ENCODE measurements around the gene CRYL1. TPM values are rescaled to one million over a fixed set of nuclear protein-coding genes. Genes with fewer than 3 reads are reported as not detected.

Gene CRYL1
- total and polyA plus RNA-seq, 2 donors (not counting 1 experiment from before 2014, with no cell fraction given): 6.5 to 15.1 TPM

- Mint-ChIP-seq H3K27me3 (no peaks in the 10 kb centered on the region), H3K9me3 (ENCODE audit: insufficient read depth) (no peaks in the 10 kb centered on the region), H3K4me3 (no peak overlapping the region), H3K27ac (no peak overlapping the region), H3K4me1 (peaks cover 21% of the 10 kb centered on the region)
- no peaks in the 10 kb centered on the region for H3K9me3 ChIP-seq (ENCODE audit: control extremely low read depth in 1 of 3, control insufficient read depth in 2 of 3, insufficient read depth in 1 of 3, low read length in 2 of 3)
- no peaks in the 10 kb centered on the region for H3K36me3 ChIP-seq (replicated peaks in 1 of 2; ENCODE audit: control extremely low read depth in 1 of 2, control insufficient read depth in 1 of 2, extremely low read depth in 1 of 2, insufficient read depth in 2 of 2, low read length in 1 of 2)
- H4K20me1 ChIP-seq (ENCODE audit: control insufficient read depth, insufficient read depth, low read length, poor library complexity, severe bottlenecking): no peaks in the 10 kb centered on the region
- peaks cover 21% of the 10 kb centered on the region in 2 donors for H3K4me1 ChIP-seq (ENCODE audit: control insufficient read depth in 2 of 2, insufficient read depth in 2 of 2, low read length in 2 of 2)
- H3K27ac ChIP-seq (ENCODE audit: low read length in 2 of 2): peak overlapping the region in 1 of 2 donors; percentile 24
- CTCF ChIA-PET: no interaction called here
- DNase-seq (peak; percentile 34), ATAC-seq (ENCODE audit: low read depth) (peak; percentile 17)
- no peak for TF ChIP-seq EZH2 (IDR thresholded peaks at IDR 0.05; ENCODE audit: borderline replicate concordance, insufficient read depth, low read depth, low read length, poor library complexity, severe bottlenecking)
- TF ChIP-seq, protein P1, sequence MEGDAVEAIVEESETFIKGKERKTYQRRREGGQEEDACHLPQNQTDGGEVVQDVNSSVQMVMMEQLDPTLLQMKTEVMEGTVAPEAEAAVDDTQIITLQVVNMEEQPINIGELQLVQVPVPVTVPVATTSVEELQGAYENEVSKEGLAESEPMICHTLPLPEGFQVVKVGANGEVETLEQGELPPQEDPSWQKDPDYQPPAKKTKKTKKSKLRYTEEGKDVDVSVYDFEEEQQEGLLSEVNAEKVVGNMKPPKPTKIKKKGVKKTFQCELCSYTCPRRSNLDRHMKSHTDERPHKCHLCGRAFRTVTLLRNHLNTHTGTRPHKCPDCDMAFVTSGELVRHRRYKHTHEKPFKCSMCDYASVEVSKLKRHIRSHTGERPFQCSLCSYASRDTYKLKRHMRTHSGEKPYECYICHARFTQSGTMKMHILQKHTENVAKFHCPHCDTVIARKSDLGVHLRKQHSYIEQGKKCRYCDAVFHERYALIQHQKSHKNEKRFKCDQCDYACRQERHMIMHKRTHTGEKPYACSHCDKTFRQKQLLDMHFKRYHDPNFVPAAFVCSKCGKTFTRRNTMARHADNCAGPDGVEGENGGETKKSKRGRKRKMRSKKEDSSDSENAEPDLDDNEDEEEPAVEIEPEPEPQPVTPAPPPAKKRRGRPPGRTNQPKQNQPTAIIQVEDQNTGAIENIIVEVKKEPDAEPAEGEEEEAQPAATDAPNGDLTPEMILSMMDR (IDR thresholded peaks at IDR 0.05): no peak
- intact Hi-C loops (cut with micrococcal nuclease): no loop called here
- H3K79me2 ChIP-seq (ENCODE audit: control insufficient read depth, insufficient read depth, low read length): no peaks in the 10 kb centered on the region
- H3K4me2 ChIP-seq (replicated peaks; ENCODE audit: low read depth, low read length, poor library complexity, severe bottlenecking): peak overlapping the region; percentile 54
- H2AFZ ChIP-seq (ENCODE audit: insufficient read depth, low read depth, low read length, poor library complexity, severe bottlenecking): no peak overlapping the region
- POLR2A ChIA-PET: no interaction called here
- H3K4me3 ChIP-seq (ENCODE audit: control extremely low read depth in 1 of 5, extremely low read depth in 1 of 5, insufficient read depth in 1 of 5, low read depth in 2 of 5, low read length in 4 of 5): no peak overlapping the region
- no peaks in the 10 kb centered on the region for H3K27me3 ChIP-seq (replicated peaks in 1 of 4; ENCODE audit: control extremely low read depth in 1 of 4, control insufficient read depth in 3 of 4, insufficient read depth in 4 of 4, low read length in 3 of 4)
- H3K9ac ChIP-seq (ENCODE audit: low read length): no peak overlapping the region
- WGBS (ENCODE audit: insufficient coverage): 18% methylated on average over 4 of the region's 7 CpGs
These were observed 99.8 kb downstream of the CRYL1 start for GRCh38 chr13:20425819-20426219.

GRCh38 chr13:20424949-20425348 lies 100.7 kb downstream of the CRYL1 start:
- H3K4me2 ChIP-seq (replicated peaks; ENCODE audit: low read depth, low read length, poor library complexity, severe bottlenecking): peak overlapping the region; percentile 54
- no peaks in the 10 kb centered on the region for H3K79me2 ChIP-seq (ENCODE audit: control insufficient read depth, insufficient read depth, low read length)
- peak overlapping the region in 1 of 5 experiments; percentile 19 for H3K4me3 ChIP-seq (ENCODE audit: control extremely low read depth in 1 of 5, extremely low read depth in 1 of 5, insufficient read depth in 1 of 5, low read depth in 2 of 5, low read length in 4 of 5)
- Mint-ChIP-seq H3K27me3 (no peaks in the 10 kb centered on the region), H3K27ac (no peak overlapping the region), H3K4me3 (peak overlapping the region; percentile 3), H3K4me1 (peaks cover 21% of the 10 kb centered on the region), H3K9me3 (ENCODE audit: insufficient read depth) (no peaks in the 10 kb centered on the region)
- H3K27ac ChIP-seq (ENCODE audit: low read length in 2 of 2): no peak overlapping the region
- CTCF ChIA-PET: no interaction called here
- H3K9ac ChIP-seq (ENCODE audit: low read length): peak overlapping the region; percentile 14
- peaks cover 21% of the 10 kb centered on the region in 2 donors for H3K4me1 ChIP-seq (ENCODE audit: control insufficient read depth in 2 of 2, insufficient read depth in 2 of 2, low read length in 2 of 2)
- intact Hi-C loops (cut with micrococcal nuclease): no loop called here
- peak; percentile 23 for DNase-seq
- WGBS (ENCODE audit: insufficient coverage): 19% methylated on average over 12 of the region's 12 CpGs
- no peaks in the 10 kb centered on the region for H3K9me3 ChIP-seq (ENCODE audit: control extremely low read depth in 1 of 3, control insufficient read depth in 2 of 3, insufficient read depth in 1 of 3, low read length in 2 of 3)
- H3K27me3 ChIP-seq (replicated peaks in 1 of 4; ENCODE audit: control extremely low read depth in 1 of 4, control insufficient read depth in 3 of 4, insufficient read depth in 4 of 4, low read length in 3 of 4): no peaks in the 10 kb centered on the region
- no peaks in the 10 kb centered on the region for H4K20me1 ChIP-seq (ENCODE audit: control insufficient read depth, insufficient read depth, low read length, poor library complexity, severe bottlenecking)
- no peak for ATAC-seq (ENCODE audit: low read depth)
- POLR2A ChIA-PET: no interaction called here
- H2AFZ ChIP-seq (ENCODE audit: insufficient read depth, low read depth, low read length, poor library complexity, severe bottlenecking): no peak overlapping the region
- H3K36me3 ChIP-seq (replicated peaks in 1 of 2; ENCODE audit: control extremely low read depth in 1 of 2, control insufficient read depth in 1 of 2, extremely low read depth in 1 of 2, insufficient read depth in 2 of 2, low read length in 1 of 2): no peaks in the 10 kb centered on the region
- TF ChIP-seq, protein P1 (IDR thresholded peaks at IDR 0.05): no peak
